MM.1S (cell line): ENCODE data around the gene TJP2.

Source experiments
- EZH2 ChIP-seq: fragments of 300-600 bp; sonication (generic); optimal IDR thresholded peaks from 2 replicates; pipeline ENCODE3; 2017; ENCODE audit warnings: low read depth, mild to moderate bottlenecking, antibody characterized with exemption, low read length, mixed read lengths
- TF ChIP-seq, protein P1 (sequence below): fragments of 300-600 bp; sonication (generic); IDR thresholded peaks from 2 replicates; pipeline ENCODE4 v1.5.1; 2016; ENCODE audit warnings: antibody characterized with exemption, low read length, mixed read lengths

DNA sequence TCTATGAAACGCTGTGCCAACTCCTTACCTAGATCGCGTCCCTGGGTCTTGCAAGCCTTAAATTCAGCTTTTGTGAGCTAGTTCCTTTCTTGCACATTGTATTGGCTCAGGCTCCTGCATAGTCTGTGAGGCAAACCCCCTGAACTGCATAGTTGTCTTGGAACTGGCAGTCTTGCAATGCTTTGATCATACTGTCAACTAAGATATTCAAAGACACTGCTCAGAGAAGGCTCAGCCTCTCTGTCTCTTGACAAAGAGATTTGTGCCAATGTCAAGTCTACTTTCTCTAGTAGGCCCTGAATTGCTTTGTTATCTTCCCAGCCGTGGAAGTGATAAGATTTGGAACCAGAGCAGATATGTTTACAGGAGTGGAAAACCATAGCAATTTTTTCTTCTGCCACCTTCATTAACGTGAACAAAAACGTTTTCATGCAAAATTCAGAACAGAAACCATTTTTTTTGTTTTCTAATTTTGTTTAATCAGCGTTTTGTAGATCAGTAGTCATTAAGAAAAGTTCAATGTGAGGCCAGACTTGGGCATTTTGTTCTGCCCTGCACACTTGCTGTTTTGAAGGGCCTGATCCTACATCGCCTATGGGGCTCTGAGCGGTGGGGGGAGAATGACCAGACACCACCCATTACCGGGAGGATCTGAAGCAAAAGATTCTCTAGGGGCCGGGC, 123.4 kb downstream of the TJP2 start:
- TF ChIP-seq, protein P1, sequence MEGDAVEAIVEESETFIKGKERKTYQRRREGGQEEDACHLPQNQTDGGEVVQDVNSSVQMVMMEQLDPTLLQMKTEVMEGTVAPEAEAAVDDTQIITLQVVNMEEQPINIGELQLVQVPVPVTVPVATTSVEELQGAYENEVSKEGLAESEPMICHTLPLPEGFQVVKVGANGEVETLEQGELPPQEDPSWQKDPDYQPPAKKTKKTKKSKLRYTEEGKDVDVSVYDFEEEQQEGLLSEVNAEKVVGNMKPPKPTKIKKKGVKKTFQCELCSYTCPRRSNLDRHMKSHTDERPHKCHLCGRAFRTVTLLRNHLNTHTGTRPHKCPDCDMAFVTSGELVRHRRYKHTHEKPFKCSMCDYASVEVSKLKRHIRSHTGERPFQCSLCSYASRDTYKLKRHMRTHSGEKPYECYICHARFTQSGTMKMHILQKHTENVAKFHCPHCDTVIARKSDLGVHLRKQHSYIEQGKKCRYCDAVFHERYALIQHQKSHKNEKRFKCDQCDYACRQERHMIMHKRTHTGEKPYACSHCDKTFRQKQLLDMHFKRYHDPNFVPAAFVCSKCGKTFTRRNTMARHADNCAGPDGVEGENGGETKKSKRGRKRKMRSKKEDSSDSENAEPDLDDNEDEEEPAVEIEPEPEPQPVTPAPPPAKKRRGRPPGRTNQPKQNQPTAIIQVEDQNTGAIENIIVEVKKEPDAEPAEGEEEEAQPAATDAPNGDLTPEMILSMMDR: no peak
- no peak for TF ChIP-seq EZH2
